ENCODE results near the gene ZNF586.

DNA sequence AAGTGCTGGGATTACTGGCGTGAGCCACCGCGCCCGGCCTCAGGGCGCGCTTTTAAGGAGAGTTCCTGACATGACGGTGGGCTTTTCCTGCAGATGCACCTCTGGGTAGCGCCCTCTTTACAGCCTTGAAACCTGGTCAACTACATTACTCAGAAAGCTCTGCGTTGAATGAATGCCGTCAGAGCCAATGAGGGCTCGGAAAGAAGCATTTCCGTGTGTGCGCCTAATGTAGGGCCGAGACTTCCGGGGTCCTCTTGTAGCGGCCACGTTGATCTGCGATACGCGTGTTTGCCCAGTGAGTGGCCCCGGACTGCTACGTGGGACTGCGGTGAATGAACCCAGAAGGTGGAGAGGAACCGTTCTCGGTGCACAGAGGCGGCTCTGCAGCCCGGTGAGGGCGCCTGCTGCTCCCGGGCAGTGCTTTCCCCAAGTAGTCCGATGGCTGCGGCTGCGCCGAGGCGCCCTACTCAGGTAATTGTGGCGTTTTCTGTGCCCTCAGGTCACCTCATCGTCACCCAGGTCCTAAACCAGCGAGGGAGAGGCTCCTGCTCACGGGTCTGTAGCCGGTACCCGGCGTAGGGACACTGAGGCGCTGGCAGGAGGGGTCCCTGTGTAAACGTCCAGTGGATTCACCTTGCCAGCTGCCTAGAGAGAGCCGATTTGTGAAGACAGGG, 50.1 kb downstream of the ZNF586 start:
- TF ChIP-seq, protein P1, sequence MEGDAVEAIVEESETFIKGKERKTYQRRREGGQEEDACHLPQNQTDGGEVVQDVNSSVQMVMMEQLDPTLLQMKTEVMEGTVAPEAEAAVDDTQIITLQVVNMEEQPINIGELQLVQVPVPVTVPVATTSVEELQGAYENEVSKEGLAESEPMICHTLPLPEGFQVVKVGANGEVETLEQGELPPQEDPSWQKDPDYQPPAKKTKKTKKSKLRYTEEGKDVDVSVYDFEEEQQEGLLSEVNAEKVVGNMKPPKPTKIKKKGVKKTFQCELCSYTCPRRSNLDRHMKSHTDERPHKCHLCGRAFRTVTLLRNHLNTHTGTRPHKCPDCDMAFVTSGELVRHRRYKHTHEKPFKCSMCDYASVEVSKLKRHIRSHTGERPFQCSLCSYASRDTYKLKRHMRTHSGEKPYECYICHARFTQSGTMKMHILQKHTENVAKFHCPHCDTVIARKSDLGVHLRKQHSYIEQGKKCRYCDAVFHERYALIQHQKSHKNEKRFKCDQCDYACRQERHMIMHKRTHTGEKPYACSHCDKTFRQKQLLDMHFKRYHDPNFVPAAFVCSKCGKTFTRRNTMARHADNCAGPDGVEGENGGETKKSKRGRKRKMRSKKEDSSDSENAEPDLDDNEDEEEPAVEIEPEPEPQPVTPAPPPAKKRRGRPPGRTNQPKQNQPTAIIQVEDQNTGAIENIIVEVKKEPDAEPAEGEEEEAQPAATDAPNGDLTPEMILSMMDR (conservative IDR thresholded peaks at IDR 0.05; ENCODE audit: low read depth, low read length) = peak; percentile 34; the same call in 1 of the 2 replicates
- TF ChIP-seq EZH2 (IDR thresholded peaks at IDR 0.05; ENCODE audit: low read length, unreplicated experiment) (no peak), EZH2phosphoT487 (IDR thresholded peaks at IDR 0.05; ENCODE audit: borderline replicate concordance, low read length) (no peak)
